Chondrocyte (in vitro differentiated cells): ENCODE results near the gene SLC9A7. TPM values are rescaled to one million over a fixed set of nuclear protein-coding genes. Genes with fewer than 3 reads are reported as not detected.

Experiments
- DNase-seq: peaks from one replicate; pipeline ENCODE4 v3.0.0; 2021; ENCODE audit warnings: mixed read lengths, low spot score
- H3K27ac Mint-ChIP-seq: one replicate; pipeline ENCODE4 v1.8.0; 2021; ENCODE audit warnings: mild to moderate bottlenecking, moderate library complexity, mixed read lengths; ENCODE audit not compliant: unreplicated experiment
- H3K27me3 Mint-ChIP-seq: 2 replicates; pipeline ENCODE4 v1.8.0; 2021; ENCODE audit warnings: low read depth, mixed read lengths
- H3K36me3 Mint-ChIP-seq: 2 replicates; pipeline ENCODE4 v1.8.0; 2021; ENCODE audit warnings: low read depth, mixed read lengths
- H3K4me1 Mint-ChIP-seq: 2 replicates; pipeline ENCODE4 v1.8.0; 2021; ENCODE audit warnings: low read depth, mild to moderate bottlenecking, mixed read lengths
- H3K4me3 Mint-ChIP-seq: one replicate; pipeline ENCODE4 v1.8.0; 2021; ENCODE audit warnings: mild to moderate bottlenecking, moderate library complexity, mixed read lengths; ENCODE audit not compliant: unreplicated experiment
- H3K9me3 Mint-ChIP-seq: 2 replicates; pipeline ENCODE4 v1.8.0; 2021; ENCODE audit warnings: low read depth, mixed read lengths
- total RNA-seq: library from RNA; stranded (reverse); gene quantifications from 3 replicates; pipeline ENCODE4 v1.2.1, GENCODE V29; 2021
- TF ChIP-seq, protein P1 (sequence below): fragments of 200-600 bp; sonication (generic); IDR thresholded peaks from 2 replicates; pipeline ENCODE4 v1.5.0; 2021; ENCODE audit warnings: antibody characterized with exemption, mild to moderate bottlenecking, moderate library complexity

SLC9A7 gene
- total RNA-seq, 1 donor from 2014 or later = 6.1 TPM

DNA sequence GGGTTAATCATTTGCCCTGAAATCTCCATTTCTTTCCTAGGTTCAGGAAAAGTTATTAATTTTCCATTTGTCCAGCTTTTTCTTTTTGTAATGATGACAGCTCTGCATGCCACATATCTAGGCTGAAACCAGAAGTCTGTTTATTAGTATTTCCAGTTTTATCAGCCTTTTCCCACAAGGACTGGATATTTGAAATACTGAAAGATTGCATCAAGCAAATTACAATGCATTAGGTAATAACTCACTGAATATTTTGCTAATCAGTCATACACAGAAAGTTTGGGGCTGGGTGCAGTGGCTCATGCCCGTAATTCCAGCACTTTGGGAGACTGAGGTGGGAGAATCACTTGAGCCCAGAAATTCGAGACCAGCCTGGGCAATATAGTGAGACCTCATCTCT lies 21.5 kb downstream of the SLC9A7 start:
- Mint-ChIP-seq H3K9me3 (peaks cover 46% of the 10 kb centered on the region), H3K27me3 (no peaks in the 10 kb centered on the region), H3K4me1 (no peaks in the 10 kb centered on the region), H3K4me3 (no peak overlapping the region), H3K36me3 (peaks cover 7% of the 10 kb centered on the region), H3K27ac (peak overlapping the region; percentile 59)
- no peak for DNase-seq
- TF ChIP-seq, protein P1, sequence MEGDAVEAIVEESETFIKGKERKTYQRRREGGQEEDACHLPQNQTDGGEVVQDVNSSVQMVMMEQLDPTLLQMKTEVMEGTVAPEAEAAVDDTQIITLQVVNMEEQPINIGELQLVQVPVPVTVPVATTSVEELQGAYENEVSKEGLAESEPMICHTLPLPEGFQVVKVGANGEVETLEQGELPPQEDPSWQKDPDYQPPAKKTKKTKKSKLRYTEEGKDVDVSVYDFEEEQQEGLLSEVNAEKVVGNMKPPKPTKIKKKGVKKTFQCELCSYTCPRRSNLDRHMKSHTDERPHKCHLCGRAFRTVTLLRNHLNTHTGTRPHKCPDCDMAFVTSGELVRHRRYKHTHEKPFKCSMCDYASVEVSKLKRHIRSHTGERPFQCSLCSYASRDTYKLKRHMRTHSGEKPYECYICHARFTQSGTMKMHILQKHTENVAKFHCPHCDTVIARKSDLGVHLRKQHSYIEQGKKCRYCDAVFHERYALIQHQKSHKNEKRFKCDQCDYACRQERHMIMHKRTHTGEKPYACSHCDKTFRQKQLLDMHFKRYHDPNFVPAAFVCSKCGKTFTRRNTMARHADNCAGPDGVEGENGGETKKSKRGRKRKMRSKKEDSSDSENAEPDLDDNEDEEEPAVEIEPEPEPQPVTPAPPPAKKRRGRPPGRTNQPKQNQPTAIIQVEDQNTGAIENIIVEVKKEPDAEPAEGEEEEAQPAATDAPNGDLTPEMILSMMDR = no peak

DNA sequence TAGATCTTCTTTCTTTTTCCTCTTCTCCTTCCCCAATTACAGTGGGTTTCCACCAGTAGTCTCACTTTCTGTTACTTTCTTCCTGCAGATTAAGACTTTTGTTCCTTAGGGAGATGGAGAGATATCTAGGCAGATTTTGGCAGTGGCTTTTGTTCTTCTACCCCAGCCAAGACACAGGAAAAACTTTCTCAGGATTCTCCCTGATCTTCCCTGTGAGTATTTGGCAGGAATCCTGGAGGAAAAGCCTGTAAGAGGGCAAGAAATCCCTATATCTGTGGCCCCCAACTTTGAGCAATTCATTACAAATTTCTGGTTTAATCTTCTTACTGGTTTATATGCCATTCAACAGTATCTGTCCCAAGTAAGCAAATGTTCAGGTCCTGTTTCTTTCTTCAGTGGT lies 21.9 kb downstream of the SLC9A7 start:
- no peak overlapping the region for H3K4me3 Mint-ChIP-seq
- H3K36me3 Mint-ChIP-seq = peaks cover 7% of the 10 kb centered on the region
- no peaks in the 10 kb centered on the region for H3K27me3 Mint-ChIP-seq
- H3K27ac Mint-ChIP-seq = peak overlapping the region; percentile 59
- H3K4me1 Mint-ChIP-seq = no peaks in the 10 kb centered on the region
- peaks cover 46% of the 10 kb centered on the region for H3K9me3 Mint-ChIP-seq
- TF ChIP-seq, protein P1 = no peak
- DNase-seq = no peak

DNA sequence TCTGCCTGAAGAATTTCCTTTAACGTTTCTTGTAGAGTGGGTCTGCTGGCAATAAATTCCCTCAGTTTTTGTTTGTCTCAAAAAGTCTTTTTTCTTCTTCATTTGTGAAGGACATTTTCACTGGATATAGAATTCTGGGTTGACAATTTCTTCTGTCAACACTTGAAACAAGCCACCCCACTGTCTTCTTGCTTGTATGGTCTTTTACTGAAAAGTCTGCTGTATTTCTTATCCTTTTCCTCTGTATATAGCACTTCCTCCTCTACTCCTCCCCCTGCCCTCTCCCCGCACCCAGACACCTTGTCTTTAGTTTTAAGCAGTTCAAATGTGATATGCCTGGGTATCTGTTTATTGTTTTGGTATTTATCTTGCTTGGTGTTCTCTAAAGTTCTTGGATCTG lies 23.3 kb downstream of the SLC9A7 start:
- Mint-ChIP-seq H3K4me3 (no peak overlapping the region), H3K4me1 (no peaks in the 10 kb centered on the region), H3K9me3 (peaks cover 40% of the 10 kb centered on the region), H3K36me3 (peaks cover 7% of the 10 kb centered on the region), H3K27ac (no peak overlapping the region), H3K27me3 (no peaks in the 10 kb centered on the region)
- DNase-seq = no peak
- TF ChIP-seq, protein P1 = no peak

DNA sequence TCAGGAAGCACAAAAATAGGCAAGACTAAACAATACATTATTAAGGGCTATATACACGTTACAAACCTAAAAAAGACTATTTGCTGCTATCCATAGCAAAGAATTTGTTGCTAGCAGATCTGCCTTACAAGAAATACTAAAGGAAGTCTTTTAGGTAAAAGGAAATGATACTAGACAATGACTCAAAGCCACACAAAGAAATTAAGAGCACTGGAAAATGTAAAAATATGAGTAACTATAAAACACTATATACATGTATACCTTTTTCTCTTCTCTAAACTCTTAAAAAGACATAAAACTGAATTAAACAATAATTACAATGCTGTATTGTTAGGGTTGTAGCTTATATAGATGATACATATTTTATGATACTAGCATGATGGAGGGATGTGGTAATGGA lies 25.7 kb downstream of the SLC9A7 start:
- H3K9me3 Mint-ChIP-seq = peaks cover 28% of the 10 kb centered on the region
- no peak for DNase-seq
- no peaks in the 10 kb centered on the region for H3K4me1 Mint-ChIP-seq
- TF ChIP-seq, protein P1 = no peak
- H3K27me3 Mint-ChIP-seq = no peaks in the 10 kb centered on the region
- H3K27ac Mint-ChIP-seq = no peak overlapping the region
- peaks cover 7% of the 10 kb centered on the region for H3K36me3 Mint-ChIP-seq
- H3K4me3 Mint-ChIP-seq = no peak overlapping the region

DNA sequence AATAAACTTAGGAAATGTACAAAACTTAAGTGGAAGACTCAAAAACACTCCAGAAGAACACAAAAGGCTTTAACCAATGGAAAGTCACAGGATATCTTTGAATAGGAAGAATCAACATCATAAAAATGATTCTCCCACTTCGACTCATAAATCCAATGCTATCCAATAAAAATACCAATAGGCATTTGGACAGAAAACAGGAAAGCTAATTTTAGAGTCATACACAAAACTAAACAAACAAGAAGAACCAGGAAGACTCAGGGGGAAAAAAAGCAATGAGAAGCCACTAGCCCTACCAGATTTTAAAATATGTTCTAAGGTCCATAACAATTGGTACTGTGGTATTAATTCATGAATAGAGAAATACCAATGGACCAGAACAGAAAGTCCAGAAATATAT lies 28.2 kb downstream of the SLC9A7 start:
- Mint-ChIP-seq H3K27me3 (no peaks in the 10 kb centered on the region), H3K36me3 (peaks cover 2% of the 10 kb centered on the region), H3K4me3 (no peak overlapping the region), H3K9me3 (peaks cover 15% of the 10 kb centered on the region), H3K27ac (no peak overlapping the region), H3K4me1 (no peaks in the 10 kb centered on the region)
- TF ChIP-seq, protein P1 = no peak
- no peak for DNase-seq
